Activated CD4-positive, alpha-beta T cell treated with anti-CD3 and anti-CD28 coated beads, Interleukin-2, amount 10 ng/mL, durations not matched to agents 7 days and 5 days (primary cell): Measurements from ENCODE around the gene ABLIM1. TPM values are rescaled to one million over a fixed set of nuclear protein-coding genes. Genes with fewer than 3 reads are reported as not detected.

ENCODE experiments used
- CTCF ChIA-PET: fragments of 350-600 bp; sonication (Branson Sonifier 250); formaldehyde crosslinking; loops from one replicate; lab custom pipeline; 2021; ENCODE audit warnings: antibody characterized with exemption; lab: Charles Lee
- POLR2A ChIA-PET: fragments of 350-600 bp; sonication (Branson Sonifier 250); formaldehyde crosslinking; loops from one replicate; lab custom pipeline; 2021; ENCODE audit warnings: antibody characterized with exemption; lab: Charles Lee
- DNase-seq: peaks from one replicate; pipeline ENCODE4 v3.0.0-alpha.2; 2020
- H3K27ac Mint-ChIP-seq: one replicate; pipeline ENCODE4 v1.8.0; 2021; ENCODE audit warnings: mild to moderate bottlenecking, moderate library complexity, mixed read lengths
- H3K27me3 Mint-ChIP-seq: one replicate; pipeline ENCODE4 v1.8.0; 2021; ENCODE audit warnings: mixed read lengths
- H3K36me3 Mint-ChIP-seq: one replicate; pipeline ENCODE4 v1.8.0; 2021; ENCODE audit warnings: low read depth, mixed read lengths
- H3K4me1 Mint-ChIP-seq: one replicate; pipeline ENCODE4 v1.8.0; 2021; ENCODE audit warnings: mixed read lengths
- H3K4me3 Mint-ChIP-seq: one replicate; pipeline ENCODE4 v1.8.0; 2021; ENCODE audit warnings: mild to moderate bottlenecking, moderate library complexity, mixed read lengths
- H3K9me3 Mint-ChIP-seq: one replicate; pipeline ENCODE4 v1.8.0; 2021; ENCODE audit warnings: mixed read lengths
- total RNA-seq, 2 experiments: library from RNA; stranded (reverse); gene quantifications; one replicate each; pipeline ENCODE4 v1.2.3, GENCODE V29; 2021

ABLIM1 gene
- total RNA-seq, 2 experiments from 2014 or later = 141 to 161 TPM

DNA sequence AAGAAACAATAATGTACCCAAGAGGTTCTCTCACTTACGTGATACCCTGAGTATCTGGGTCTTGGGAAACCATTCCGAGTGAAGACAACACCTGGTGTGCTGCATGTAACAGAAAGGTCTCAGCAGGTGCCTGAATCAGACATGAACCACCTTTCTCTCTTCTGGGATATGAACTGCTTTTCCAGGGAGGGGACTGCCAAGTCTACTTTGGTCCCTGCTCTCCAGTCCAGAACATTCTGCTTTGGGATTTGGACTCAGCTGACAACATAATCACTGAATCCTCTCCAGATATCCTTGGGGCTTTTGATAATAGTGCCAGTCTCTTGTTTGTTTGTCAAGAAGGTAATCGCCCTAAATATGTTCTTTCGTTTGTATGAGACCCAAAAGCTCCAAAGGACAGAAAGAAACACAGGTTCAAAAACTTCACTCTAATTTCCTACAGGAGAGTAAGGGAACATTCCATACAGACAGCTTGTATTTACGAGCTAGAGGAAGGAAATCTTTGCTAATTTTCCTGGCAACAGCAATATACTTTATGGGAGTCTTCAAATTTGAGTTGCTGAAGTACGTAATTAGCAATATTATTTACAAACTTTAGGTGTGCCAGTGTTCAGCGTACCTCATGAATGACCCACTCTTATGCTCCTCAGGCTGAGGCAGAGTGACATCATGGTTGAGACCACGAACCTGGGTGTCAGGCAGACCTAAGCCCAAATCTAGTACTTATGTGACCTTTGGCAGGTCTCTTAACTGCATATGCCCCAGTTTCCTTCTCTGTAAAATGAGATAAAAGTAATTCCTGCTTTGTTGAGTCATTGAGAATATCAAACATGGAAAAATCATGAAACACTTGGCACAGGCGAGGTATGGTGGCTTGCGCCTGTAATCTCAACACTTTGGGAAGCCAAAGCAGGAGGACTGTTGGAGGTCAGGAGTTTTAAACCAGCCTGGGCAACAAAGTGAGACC lies 5.4 kb downstream of the ABLIM1 start:
- Mint-ChIP-seq H3K4me3 (no peak overlapping the region), H3K4me1 (peaks cover 20% of the 10 kb centered on the region), H3K9me3 (no peaks in the 10 kb centered on the region), H3K36me3 (no peaks in the 10 kb centered on the region), H3K27ac (peak overlapping the region; percentile 26), H3K27me3 (peaks cover 6% of the 10 kb centered on the region)
- no peak for DNase-seq
- POLR2A ChIA-PET = no interaction called here
- CTCF ChIA-PET = interaction anchor here (0.7 kb wide), 1 partner anchor 1350 kb away, joined by 3 read pairs; no protein-coding TSS in a partner anchor

DNA sequence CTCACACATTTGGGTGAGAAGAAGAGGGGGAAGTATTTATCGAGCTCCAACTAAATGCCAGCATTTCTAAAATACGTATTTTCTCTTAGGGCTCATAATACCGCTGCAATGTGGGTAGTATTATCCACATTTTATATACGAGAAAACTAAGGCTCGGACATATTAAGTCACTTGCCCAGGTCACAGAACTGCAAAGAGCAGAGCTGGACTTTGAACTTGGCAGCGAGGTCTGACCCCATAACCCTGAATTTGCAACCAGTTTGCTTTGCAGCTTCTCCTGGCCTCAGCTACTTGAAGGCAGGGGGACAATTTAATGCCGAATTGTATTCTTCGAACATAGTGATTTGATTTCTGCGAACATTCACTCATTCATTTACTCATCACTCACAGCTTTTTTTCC lies 7.2 kb downstream of the ABLIM1 start:
- Mint-ChIP-seq H3K4me1 (peaks cover 20% of the 10 kb centered on the region), H3K27me3 (no peaks in the 10 kb centered on the region)
- DNase-seq = no peak

DNA sequence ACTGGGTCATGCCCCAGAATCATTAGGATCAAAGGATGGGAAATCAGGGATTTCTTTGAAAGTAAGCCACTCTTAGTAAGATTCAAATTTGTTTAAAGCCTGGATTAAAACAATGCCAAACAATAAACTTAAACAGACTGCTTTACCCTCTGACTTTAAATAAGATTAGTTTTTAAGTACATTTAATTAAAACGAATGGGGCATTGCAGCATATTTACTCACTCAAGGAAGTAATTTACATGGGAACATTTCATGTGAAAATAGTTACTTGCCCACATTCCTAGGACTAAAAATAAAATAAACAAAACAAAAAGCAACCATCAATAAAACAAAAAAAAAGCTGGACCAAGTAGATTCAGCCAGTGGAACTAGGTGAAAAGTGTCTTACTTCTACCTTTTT lies 7.8 kb downstream of the ABLIM1 start:
- ChIA-PET CTCF (no interaction called here), POLR2A (no interaction called here)
- Mint-ChIP-seq H3K4me3 (no peak overlapping the region), H3K36me3 (no peaks in the 10 kb centered on the region), H3K9me3 (no peaks in the 10 kb centered on the region), H3K27ac (no peak overlapping the region), H3K27me3 (no peaks in the 10 kb centered on the region), H3K4me1 (peaks cover 19% of the 10 kb centered on the region)
- DNase-seq = no peak

More for the DNA sequence above, 7.2 kb downstream of the ABLIM1 start:
- Mint-ChIP-seq H3K4me3 (no peak overlapping the region), H3K36me3 (no peaks in the 10 kb centered on the region), H3K27ac (no peak overlapping the region), H3K9me3 (no peaks in the 10 kb centered on the region)
- CTCF ChIA-PET = no interaction called here
- POLR2A ChIA-PET = no interaction called here

DNA sequence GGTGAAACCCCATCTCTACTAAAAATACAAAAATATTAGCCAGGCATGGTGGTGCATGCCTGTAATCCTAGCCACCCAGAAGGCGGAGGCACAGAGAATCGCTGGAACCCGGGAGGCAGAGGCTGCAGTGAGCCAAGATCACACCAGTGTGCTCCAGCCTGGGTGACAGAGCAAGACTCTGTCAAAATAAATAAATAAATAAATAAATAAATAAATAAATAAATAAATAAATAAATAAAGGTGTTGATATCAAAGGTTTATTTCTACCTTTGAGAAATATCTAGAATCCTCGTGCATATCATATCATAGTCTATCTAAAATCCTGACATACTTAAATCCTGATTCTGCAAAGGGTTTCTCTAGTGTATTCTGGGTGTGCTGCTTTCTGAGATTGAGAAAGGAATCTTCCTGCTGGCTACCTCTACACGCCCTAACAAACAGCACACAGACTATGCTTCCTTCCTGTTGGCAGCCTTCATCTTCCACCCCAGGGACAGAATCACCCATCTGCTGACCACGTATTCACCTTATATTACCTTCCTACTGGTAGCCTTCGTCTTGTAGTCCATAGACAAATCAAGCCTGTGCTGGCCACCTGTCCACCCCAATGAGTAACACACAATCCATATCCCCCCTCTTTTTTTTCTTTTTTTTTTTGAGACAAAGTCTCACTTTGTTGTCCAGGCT lies 8.7 kb downstream of the ABLIM1 start:
- H3K27ac Mint-ChIP-seq = no peak overlapping the region
- POLR2A ChIA-PET = no interaction called here
- DNase-seq = no peak
- H3K9me3 Mint-ChIP-seq = no peaks in the 10 kb centered on the region
- H3K27me3 Mint-ChIP-seq = no peaks in the 10 kb centered on the region
- H3K4me1 Mint-ChIP-seq = peaks cover 12% of the 10 kb centered on the region
- H3K4me3 Mint-ChIP-seq = no peak overlapping the region
- CTCF ChIA-PET = no interaction called here
- no peaks in the 10 kb centered on the region for H3K36me3 Mint-ChIP-seq

DNA sequence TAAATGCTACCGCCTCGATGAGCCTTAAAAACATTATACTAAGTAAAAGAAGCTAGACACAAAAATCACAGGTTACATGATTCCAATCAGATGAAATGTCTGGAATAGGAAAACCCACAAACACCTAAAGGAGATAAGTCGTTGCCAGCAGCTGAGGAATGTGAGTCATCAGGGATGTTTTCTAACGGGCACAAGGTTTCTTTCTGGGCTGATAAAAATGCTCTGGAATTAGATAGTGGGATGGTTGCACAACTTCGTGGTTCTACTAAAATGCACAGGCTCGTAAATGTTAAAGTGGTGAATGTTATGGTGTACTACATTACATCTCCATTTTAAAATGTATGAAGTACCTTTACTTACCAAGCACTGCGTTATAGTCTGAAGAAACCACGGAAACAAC lies 9.7 kb downstream of the ABLIM1 start:
- DNase-seq = no peak
- Mint-ChIP-seq H3K4me1 (peaks cover 5% of the 10 kb centered on the region), H3K4me3 (no peak overlapping the region), H3K27me3 (no peaks in the 10 kb centered on the region), H3K9me3 (no peaks in the 10 kb centered on the region), H3K27ac (no peak overlapping the region), H3K36me3 (no peaks in the 10 kb centered on the region)
- CTCF ChIA-PET = no interaction called here
- POLR2A ChIA-PET = no interaction called here

DNA sequence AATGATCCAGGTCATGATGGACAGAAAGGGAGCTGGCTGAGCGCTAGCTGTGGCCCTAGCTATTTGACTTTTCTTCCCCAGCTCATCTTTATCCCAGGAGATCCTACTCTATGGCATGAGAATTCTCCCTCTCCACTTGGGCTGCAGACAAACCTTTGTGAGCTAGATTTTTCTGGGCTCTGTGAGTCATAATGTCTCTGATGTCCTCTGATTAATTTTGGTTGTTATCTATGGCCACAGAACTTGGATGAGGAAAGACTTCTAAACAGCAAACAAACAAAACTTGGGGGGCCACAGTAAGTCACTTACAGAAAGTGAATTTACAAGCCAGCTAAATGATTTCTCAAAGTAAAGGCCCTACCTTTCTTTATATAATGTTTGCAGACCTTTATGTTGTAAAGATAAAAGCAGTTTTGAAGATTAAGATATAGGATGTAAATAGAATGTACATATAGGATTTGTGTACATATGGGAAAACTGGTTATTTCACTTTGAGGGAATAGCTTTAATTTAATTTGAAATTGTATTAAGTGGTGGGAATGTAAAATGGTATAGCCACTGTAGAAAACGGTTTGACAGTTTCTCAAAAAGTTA lies 10.4 kb downstream of the ABLIM1 start:
- no peaks in the 10 kb centered on the region for H3K27me3 Mint-ChIP-seq
- DNase-seq = no peak
- peaks cover 2% of the 10 kb centered on the region for H3K4me1 Mint-ChIP-seq
- ChIA-PET CTCF (interaction anchor here (1.2 kb wide), 1 partner anchor 13 kb away, joined by 4 read pairs; no protein-coding TSS in a partner anchor), POLR2A (no interaction called here)
- no peak overlapping the region for H3K27ac Mint-ChIP-seq
- no peaks in the 10 kb centered on the region for H3K9me3 Mint-ChIP-seq
- H3K36me3 Mint-ChIP-seq = no peaks in the 10 kb centered on the region
- H3K4me3 Mint-ChIP-seq = no peak overlapping the region

DNA sequence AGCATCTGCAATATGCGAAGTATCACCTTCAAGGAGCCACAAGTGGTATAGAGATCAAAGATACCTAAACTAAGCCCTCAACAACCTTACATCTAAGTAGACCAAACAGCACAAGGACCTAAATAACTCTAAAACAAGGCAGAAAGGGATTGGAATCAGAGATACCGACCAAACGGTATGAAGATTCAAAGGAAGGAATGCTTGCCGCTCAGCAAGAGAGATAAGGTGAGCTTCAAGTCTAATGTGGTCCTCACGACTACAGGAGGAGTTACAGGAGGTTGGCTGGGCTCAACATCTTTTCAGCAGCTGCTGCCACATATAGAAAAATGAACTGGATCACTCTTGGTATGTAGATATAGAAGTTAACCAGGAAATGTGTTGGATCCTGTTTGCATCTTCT lies 11.6 kb downstream of the ABLIM1 start:
- POLR2A ChIA-PET = no interaction called here

DNA sequence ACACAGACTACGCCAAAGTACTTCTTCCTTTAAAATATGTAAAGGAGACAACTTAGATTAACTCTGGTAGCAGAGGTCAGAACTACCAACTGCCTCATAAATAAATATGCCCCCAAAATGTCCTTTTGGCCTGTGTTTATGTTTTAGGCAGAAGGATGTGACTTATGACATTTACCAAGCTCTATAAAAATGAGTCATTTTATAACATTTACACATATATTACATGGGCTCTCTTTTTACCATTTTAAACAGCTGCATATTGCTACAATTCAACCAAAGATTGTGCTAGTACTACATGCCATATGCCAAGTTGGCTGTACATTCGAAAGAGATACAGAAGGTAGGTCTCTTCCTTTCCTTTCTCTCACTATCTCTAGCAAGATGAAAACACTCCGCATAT lies 12.4 kb downstream of the ABLIM1 start:
- Mint-ChIP-seq H3K27ac (no peak overlapping the region), H3K9me3 (no peaks in the 10 kb centered on the region), H3K36me3 (no peaks in the 10 kb centered on the region), H3K4me3 (no peak overlapping the region), H3K4me1 (peaks cover 2% of the 10 kb centered on the region), H3K27me3 (peaks cover 2% of the 10 kb centered on the region)
- DNase-seq = no peak
- ChIA-PET POLR2A (no interaction called here), CTCF (no interaction called here)

More for the DNA sequence above, 11.6 kb downstream of the ABLIM1 start:
- no peaks in the 10 kb centered on the region for H3K36me3 Mint-ChIP-seq
- no peak for DNase-seq
- H3K27me3 Mint-ChIP-seq = peaks cover 2% of the 10 kb centered on the region
- no peak overlapping the region for H3K27ac Mint-ChIP-seq
- CTCF ChIA-PET = no interaction called here
- no peak overlapping the region for H3K4me3 Mint-ChIP-seq
- peaks cover 2% of the 10 kb centered on the region for H3K4me1 Mint-ChIP-seq
- H3K9me3 Mint-ChIP-seq = no peaks in the 10 kb centered on the region

DNA sequence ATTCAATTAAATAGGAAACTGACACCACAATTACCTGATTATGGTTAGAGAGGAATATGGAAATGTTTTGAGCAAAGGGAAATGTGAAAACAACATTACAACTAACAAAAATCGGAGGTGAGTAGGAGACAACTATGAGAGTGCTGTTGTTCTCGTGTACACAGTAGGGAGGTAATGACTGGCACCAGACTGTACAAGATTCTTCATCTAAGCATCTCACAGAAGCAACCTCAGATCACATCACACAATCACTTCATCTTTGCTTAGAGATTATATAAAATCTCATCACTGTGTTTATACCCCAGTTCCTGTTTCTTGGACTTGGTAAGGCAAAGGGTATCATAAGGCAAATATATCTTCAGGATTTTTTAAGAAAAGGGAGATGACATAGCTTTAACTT lies 14.9 kb downstream of the ABLIM1 start:
- ChIA-PET CTCF (interaction anchor here (0.6 to 0.7 kb wide), 4 partner anchors 9 to 209 kb away, joined by 3 to 4 read pairs (median 4); no protein-coding TSS in a partner anchor), POLR2A (no interaction called here)
- no peaks in the 10 kb centered on the region for H3K36me3 Mint-ChIP-seq
- H3K27ac Mint-ChIP-seq = no peak overlapping the region
- H3K27me3 Mint-ChIP-seq = peaks cover 2% of the 10 kb centered on the region
- no peaks in the 10 kb centered on the region for H3K9me3 Mint-ChIP-seq
- DNase-seq = no peak
- H3K4me1 Mint-ChIP-seq = no peaks in the 10 kb centered on the region
- H3K4me3 Mint-ChIP-seq = no peak overlapping the region

DNA sequence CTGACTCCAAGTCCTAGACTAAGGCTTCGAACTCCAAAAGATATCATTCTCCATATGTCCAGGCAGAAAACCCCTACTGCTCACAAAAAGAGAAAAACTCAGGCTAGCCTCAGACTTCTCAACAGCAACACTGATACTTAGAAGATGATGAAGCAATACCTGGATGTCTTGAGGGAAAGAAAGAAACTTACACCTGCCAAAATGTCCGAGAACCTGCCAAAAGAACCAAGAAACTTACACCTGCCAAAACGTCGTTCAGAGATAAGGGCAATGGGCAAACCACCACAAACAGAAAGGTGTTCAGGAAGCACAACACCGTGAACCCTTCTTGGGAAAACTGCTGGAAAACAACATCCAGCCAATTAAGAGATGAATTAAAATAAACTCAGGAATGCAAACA lies 15.3 kb downstream of the ABLIM1 start:
- ChIA-PET CTCF (interaction anchor here (0.6 kb wide), 3 partner anchors 9 to 81 kb away, joined by 3 to 4 read pairs (median 3); no protein-coding TSS in a partner anchor), POLR2A (no interaction called here)
- H3K9me3 Mint-ChIP-seq = no peaks in the 10 kb centered on the region
- H3K4me1 Mint-ChIP-seq = no peaks in the 10 kb centered on the region
- H3K4me3 Mint-ChIP-seq = no peak overlapping the region
- DNase-seq = no peak
- no peaks in the 10 kb centered on the region for H3K36me3 Mint-ChIP-seq
- H3K27me3 Mint-ChIP-seq = peaks cover 2% of the 10 kb centered on the region
- no peak overlapping the region for H3K27ac Mint-ChIP-seq

DNA sequence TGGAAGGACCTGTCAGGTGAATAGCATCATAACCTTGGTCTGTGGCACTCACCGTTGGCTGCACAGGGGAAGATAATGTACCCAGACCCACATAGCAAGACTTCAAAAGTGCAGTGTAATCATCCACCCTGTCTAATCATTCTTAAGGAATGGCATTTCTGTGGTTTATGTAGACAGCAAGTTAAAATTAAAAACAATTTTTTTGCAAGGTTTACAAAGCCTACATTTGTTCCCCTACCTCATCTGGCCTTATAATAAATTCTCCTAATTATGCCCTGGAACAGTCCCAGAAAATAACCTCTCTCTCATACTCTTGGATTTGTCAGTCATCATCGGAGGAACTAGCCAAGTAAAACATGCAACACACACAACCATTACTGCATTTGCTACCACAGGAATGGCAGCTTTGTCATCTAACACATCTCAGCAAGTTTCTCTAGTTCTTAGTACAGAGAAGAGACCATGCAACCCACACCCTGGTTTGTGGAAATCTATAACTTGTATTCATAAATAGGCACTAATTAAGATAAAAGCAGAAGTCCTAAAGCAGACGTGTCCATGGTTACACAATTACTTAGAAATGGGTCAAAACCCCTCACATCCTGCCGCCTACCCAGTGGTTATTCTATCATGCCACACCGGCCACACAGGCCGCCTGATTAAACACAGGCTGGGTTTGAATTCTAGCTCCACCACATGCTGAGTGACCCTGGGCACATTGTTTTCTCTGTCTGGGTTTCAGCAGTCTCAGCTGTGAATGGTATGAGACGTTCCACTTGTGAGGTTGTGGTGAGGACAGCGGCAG lies 19.1 kb downstream of the ABLIM1 start:
- H3K27ac Mint-ChIP-seq = no peak overlapping the region
- CTCF ChIA-PET = no interaction called here
- H3K4me1 Mint-ChIP-seq = no peaks in the 10 kb centered on the region

DNA sequence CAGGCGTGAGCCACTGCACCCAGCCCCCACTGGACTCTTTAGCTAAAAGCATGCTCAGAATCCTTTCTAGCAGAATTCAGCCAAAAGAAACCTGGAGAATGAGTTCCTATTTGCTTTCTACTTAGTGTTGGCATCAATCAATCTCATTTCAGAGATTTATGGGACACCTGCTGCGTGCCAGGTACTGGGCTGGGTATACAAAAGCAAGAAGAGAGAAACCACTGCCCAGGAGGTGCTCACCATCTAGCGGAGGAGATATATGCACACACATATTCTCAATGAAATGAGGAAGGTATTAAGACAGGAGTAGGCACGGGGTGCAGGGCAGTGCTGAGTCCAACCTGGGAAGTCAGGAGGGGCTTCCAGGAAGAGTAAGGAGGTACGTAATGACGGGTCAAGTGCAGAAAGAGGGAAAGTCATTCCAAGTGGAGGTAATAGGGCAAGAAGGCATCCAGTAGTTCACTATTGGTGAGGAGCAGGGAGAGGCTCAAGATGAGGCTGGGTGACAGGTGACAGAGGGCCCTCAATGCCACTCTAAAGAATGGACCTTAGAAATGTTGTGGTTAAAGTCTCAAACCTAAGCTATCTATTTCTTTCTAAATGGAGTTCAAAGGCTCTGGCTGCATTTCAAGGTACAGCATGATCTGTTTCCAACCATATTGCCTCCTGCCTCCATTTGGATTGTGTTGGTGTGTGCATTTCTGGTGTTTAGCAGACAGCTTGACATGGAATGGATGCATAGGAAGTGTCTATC lies 22.1 kb downstream of the ABLIM1 start:
- POLR2A ChIA-PET = no interaction called here
- no peak overlapping the region for H3K27ac Mint-ChIP-seq
- no peak overlapping the region for H3K4me3 Mint-ChIP-seq
- H3K4me1 Mint-ChIP-seq = peaks cover 13% of the 10 kb centered on the region
- no peaks in the 10 kb centered on the region for H3K36me3 Mint-ChIP-seq
- no peak for DNase-seq
- H3K27me3 Mint-ChIP-seq = peaks cover 34% of the 10 kb centered on the region
- no peaks in the 10 kb centered on the region for H3K9me3 Mint-ChIP-seq
- CTCF ChIA-PET = no interaction called here

More for the DNA sequence above, 19.1 kb downstream of the ABLIM1 start:
- H3K9me3 Mint-ChIP-seq = no peaks in the 10 kb centered on the region
- H3K36me3 Mint-ChIP-seq = no peaks in the 10 kb centered on the region
- H3K27me3 Mint-ChIP-seq = peaks cover 13% of the 10 kb centered on the region
- no peak overlapping the region for H3K4me3 Mint-ChIP-seq
- no peak for DNase-seq
- POLR2A ChIA-PET = no interaction called here
